ENCODE data around the gene ECEL1.

ECEL1 gene

DNA sequence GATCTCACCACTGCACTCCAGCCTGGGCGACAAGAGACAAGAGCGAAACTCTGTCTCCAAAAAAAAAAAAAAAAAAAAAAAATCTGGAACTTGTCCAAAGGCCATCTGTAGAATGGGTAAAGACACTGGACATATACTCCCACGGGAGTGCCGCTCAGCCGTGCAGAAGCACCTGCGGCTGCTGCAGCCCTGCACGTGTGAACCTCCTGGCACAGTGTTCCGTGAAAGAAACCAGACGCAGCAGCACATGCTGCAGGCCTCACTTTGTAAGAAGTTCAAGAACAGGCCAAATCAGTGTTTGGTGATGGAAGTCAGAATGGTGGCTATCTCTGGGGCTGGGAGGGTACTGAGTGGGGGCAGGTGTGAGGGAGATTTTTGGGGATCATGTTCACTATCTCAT is 44.8 kb upstream of the ECEL1 start:
- H3K4me3 ChIP-seq (replicated peaks; ENCODE audit: low read depth, low read length) = no peak overlapping the region
- no peak for DNase-seq (ENCODE audit: low read depth)
- TF ChIP-seq, protein P1, sequence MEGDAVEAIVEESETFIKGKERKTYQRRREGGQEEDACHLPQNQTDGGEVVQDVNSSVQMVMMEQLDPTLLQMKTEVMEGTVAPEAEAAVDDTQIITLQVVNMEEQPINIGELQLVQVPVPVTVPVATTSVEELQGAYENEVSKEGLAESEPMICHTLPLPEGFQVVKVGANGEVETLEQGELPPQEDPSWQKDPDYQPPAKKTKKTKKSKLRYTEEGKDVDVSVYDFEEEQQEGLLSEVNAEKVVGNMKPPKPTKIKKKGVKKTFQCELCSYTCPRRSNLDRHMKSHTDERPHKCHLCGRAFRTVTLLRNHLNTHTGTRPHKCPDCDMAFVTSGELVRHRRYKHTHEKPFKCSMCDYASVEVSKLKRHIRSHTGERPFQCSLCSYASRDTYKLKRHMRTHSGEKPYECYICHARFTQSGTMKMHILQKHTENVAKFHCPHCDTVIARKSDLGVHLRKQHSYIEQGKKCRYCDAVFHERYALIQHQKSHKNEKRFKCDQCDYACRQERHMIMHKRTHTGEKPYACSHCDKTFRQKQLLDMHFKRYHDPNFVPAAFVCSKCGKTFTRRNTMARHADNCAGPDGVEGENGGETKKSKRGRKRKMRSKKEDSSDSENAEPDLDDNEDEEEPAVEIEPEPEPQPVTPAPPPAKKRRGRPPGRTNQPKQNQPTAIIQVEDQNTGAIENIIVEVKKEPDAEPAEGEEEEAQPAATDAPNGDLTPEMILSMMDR (IDR thresholded peaks at IDR 0.05; ENCODE audit: low read length, missing control alignments) = no peak

- no peak for DNase-seq (ENCODE audit: low read depth)
- TF ChIP-seq, protein P1 (IDR thresholded peaks at IDR 0.05; ENCODE audit: low read length, missing control alignments) = no peak
- H3K4me3 ChIP-seq (replicated peaks; ENCODE audit: low read depth, low read length) = no peak overlapping the region
These were observed 43.1 kb upstream of the ECEL1 start for GRCh38 chr2:232530626-232531260.

GRCh38 chr2:232529806-232530547 is 42.3 kb upstream of the ECEL1 start:
- TF ChIP-seq, protein P1 (IDR thresholded peaks at IDR 0.05; ENCODE audit: low read length, missing control alignments) = no peak
- DNase-seq (ENCODE audit: low read depth) = no peak
- no peak overlapping the region for H3K4me3 ChIP-seq (replicated peaks; ENCODE audit: low read depth, low read length)

- no peak overlapping the region for H3K4me3 ChIP-seq (replicated peaks; ENCODE audit: low read depth, low read length)
- TF ChIP-seq, protein P1 (IDR thresholded peaks at IDR 0.05; ENCODE audit: low read length, missing control alignments) = no peak
- DNase-seq (ENCODE audit: low read depth) = no peak
These were observed 41.3 kb upstream of the ECEL1 start for GRCh38 chr2:232528746-232529460.

DNA sequence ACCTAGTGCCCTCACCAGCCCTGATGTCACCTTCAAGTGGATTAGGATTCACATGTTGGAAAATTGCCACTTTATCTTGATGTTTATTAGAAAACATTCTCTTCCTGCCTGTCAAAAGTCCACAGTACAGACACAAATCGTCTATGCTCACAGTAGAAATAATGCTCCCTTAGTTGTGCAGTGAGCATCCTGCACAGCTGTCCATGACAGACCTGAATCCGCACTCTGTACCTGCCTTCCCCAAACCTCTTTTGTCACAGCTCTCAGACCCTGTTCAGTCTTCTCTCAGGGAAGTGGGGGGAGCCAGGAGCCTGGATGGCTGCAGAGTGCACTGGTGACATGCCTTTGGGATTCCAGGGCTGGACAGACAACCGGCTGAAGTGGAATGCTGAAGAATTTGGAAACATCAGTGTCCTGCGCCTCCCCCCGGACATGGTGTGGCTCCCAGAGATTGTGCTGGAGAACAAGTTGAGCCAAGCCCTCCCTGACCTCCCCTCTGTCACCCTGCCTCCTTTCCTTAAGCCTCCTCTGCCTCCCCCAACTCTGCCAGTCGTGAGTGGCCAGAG is 40.4 kb upstream of the ECEL1 start:
- TF ChIP-seq, protein P1 (IDR thresholded peaks at IDR 0.05; ENCODE audit: low read length, missing control alignments) = no peak
- no peak for DNase-seq (ENCODE audit: low read depth)
- no peak overlapping the region for H3K4me3 ChIP-seq (replicated peaks; ENCODE audit: low read depth, low read length)

DNA sequence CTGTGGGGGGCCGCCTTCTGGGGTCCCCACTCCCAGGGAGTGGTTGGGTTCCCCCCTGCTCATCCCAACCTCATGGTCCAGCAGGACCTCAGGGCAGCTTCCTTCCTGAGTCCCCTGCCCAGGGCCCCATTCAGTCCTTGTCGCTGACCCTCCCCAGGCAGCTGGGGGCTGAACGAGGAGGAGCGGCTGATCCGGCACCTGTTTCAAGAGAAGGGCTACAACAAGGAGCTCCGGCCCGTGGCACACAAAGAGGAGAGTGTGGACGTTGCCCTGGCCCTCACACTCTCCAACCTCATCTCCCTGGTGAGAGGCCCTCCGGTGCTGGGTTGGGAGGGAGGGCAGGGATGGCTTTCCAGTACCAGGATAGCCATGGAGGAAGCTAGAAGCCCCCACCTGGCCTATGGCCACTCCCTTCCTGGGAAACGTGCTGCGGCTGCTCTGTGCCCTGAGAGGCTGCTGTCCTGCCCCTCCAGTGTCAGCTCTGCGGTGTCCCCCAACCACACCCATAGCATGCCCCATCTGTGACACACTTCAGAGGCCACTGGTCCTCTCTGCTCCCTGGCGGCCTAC is 38.8 kb upstream of the ECEL1 start:
- H3K4me3 ChIP-seq (replicated peaks; ENCODE audit: low read depth, low read length) = no peak overlapping the region
- no peak for DNase-seq (ENCODE audit: low read depth)
- TF ChIP-seq, protein P1 (IDR thresholded peaks at IDR 0.05; ENCODE audit: low read length, missing control alignments) = no peak
